Omental fat pad (tissue), 4 donors: ENCODE data around the gene CLSTN2. TPM values are rescaled to one million over a fixed set of nuclear protein-coding genes. Genes with fewer than 3 reads are reported as not detected.

ENCODE experiments used
- ATAC-seq: fragments of 150-250 bp; one replicate; pipeline ENCODE4 v1.9.1; 2016; ENCODE audit warnings: mild to moderate bottlenecking, moderate library complexity; ENCODE audit not compliant: low FRiP score
- DNase-seq: peaks from one replicate; pipeline ENCODE4 v3.0.0-alpha.2; 2019; ENCODE audit warnings: low spot score
- total RNA-seq, 4 donors: library from RNA; depleted of rRNA; stranded (reverse); fragments of >200 nt; gene quantifications; one replicate each; pipeline ENCODE4 v1.1.0, GENCODE V29; 2016
- TF ChIP-seq, protein P1 (sequence below), 3 donors: fragments of 450-650 bp; IDR thresholded peaks; one replicate each; pipeline ENCODE4 v1.5.1; 2016 to 2017; ENCODE audit warnings: antibody characterized with exemption in 3 of 3, mild to moderate bottlenecking in 3 of 3, moderate library complexity in 2 of 3

The CLSTN2 gene
- total RNA-seq, 4 donors from 2014 or later: 20.0 to 40.5 (median 37.8) TPM

DNA sequence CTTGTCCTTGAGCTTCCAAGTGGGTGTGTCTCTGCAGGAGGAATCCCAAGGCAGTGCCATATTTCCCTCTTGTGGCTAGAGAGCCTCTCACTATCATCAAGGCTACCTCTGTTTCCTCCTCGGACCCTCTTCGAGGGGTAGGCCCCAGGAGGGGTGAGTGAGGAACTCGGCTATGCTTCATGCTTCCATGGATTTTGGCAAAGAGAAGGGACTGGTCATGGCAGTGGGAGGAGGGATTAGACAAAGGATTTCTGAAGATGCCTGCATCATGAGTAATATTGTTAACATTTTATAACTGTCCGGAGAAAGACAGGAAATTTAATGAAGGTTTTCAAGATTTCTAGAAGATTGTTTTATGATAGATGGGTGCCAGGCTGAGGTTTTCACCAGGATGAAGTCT, 241.5 kb downstream of the CLSTN2 start:
- ATAC-seq (no peak), DNase-seq (no peak)
- TF ChIP-seq, protein P1, sequence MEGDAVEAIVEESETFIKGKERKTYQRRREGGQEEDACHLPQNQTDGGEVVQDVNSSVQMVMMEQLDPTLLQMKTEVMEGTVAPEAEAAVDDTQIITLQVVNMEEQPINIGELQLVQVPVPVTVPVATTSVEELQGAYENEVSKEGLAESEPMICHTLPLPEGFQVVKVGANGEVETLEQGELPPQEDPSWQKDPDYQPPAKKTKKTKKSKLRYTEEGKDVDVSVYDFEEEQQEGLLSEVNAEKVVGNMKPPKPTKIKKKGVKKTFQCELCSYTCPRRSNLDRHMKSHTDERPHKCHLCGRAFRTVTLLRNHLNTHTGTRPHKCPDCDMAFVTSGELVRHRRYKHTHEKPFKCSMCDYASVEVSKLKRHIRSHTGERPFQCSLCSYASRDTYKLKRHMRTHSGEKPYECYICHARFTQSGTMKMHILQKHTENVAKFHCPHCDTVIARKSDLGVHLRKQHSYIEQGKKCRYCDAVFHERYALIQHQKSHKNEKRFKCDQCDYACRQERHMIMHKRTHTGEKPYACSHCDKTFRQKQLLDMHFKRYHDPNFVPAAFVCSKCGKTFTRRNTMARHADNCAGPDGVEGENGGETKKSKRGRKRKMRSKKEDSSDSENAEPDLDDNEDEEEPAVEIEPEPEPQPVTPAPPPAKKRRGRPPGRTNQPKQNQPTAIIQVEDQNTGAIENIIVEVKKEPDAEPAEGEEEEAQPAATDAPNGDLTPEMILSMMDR (IDR thresholded peaks at IDR 0.05): no peak

- TF ChIP-seq, protein P1 (IDR thresholded peaks at IDR 0.05): no peak
- DNase-seq (no peak), ATAC-seq (no peak)
Measured at GRCh38 chr3:140177943-140178342, 243.0 kb downstream of the CLSTN2 start.

DNA sequence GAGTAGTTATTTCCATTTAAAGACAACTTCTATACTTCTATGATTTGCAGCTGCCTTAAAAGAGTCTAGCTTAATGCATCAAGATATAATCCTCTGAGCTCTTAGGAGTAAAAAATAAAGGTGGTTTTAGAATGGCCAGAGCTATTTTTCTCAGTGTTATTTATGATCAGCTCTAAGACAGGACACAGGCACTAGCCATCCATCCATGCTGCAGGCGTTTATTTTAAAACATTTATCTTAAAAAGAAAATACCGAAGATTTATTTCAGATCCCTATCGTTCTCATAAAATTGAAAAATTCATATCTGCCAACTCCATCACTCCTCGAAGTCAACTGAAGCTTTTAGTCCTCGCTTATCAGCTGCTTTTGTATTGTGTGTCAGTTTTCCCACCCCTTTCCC, 243.5 kb downstream of the CLSTN2 start:
- TF ChIP-seq, protein P1 (IDR thresholded peaks at IDR 0.05): no peak
- DNase-seq: no peak
- ATAC-seq: no peak

DNA sequence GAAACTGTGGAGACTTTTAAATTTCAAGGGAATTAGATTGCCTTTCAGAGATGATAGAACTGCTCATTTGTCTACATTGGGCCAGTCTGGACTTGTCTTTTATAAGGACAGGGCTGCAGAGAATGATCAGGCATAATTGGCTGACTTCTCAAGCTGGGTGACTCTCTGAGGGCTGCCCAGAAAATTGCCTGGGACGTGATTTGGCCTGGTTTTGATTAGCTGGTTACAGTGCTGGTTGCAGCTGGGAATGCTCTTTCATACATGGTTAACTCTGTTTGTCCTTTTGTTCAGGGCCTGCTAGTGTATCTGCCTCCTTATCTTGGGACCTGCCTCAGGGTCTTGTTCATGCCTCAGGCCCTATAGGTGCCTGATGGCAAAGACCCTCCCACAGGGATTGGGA, 245.6 kb downstream of the CLSTN2 start:
- DNase-seq: no peak
- no peak for ATAC-seq
- TF ChIP-seq, protein P1 (IDR thresholded peaks at IDR 0.05): no peak

DNA sequence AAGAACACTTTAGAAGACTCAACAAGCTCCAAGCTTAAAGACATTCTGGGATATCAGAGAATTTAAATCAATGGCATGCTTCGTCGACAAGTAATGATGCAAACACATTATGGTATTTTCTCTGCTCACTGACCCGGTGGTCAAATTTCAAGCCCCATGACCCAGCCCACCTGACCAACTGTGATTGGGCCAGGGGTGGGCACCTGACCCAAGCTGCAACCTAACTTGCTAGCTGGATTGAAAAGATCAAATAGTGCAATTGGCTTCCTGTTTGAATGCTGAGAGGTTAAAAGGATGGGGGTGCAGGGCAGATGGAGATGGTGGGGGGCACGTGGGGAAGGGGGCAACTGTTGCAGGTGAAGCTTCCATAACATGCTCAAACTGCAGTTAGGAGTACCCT, 250.4 kb downstream of the CLSTN2 start:
- TF ChIP-seq, protein P1 (IDR thresholded peaks at IDR 0.05): no peak
- no peak for DNase-seq
- ATAC-seq: no peak

DNA sequence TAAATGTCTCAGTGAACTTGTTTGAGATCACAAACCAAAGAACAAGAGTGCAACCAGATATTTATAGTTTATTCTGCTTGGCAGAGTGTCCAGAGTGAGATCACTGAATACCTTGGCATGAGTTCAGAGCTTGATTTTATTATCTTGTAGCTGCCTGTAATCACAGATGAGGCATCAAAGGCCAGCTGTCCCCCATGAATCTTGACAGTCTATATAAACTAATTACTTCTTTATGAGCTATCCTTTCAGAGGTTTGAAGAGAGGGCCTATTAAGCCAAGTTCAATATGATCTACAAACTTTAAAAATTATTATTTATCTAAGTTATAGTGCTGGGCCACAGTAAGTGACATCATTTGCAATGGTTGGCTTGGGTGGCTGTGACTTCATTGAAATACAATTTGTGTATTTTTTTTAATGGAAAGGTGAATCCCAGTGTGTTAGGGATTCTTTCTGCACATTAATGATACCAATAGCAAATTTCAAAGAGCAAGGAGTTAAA, 251.5 kb downstream of the CLSTN2 start:
- TF ChIP-seq, protein P1 (IDR thresholded peaks at IDR 0.05): no peak
- ATAC-seq: no peak
- no peak for DNase-seq

GRCh38 chr3:140187028-140187427, 252.0 kb downstream of the CLSTN2 start:
- TF ChIP-seq, protein P1 (IDR thresholded peaks at IDR 0.05): no peak
- DNase-seq (no peak), ATAC-seq (no peak)
